GM21390 (cell line): ENCODE results near the gene COL4A3.

Experiments used
- ATAC-seq: cut with Tn5 transposase; IDR thresholded peaks from one replicate; pipeline ENCODE4 v1.9.1; 2021; ENCODE audit not compliant: unreplicated experiment

COL4A3 gene

DNA sequence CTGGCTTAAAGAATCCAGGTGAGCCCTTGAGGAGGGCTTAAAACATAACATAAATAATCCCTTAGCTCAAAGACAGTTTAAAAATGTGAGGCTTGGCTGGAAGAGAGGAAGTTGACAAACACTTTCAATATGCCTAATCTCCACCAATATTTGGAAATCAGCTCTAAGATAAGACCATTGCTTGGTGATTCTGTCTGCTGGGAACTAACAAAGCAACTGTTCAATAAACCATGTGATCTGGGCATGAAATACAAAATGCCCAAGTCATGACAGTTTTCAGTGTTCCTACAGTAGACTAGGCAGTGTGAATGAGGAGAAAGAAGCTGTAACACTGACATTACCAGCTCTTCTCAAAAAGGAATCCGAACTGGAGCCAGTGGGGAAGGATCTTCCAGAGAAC lies 171.3 kb downstream of the COL4A3 start:
- no peak for ATAC-seq

DNA sequence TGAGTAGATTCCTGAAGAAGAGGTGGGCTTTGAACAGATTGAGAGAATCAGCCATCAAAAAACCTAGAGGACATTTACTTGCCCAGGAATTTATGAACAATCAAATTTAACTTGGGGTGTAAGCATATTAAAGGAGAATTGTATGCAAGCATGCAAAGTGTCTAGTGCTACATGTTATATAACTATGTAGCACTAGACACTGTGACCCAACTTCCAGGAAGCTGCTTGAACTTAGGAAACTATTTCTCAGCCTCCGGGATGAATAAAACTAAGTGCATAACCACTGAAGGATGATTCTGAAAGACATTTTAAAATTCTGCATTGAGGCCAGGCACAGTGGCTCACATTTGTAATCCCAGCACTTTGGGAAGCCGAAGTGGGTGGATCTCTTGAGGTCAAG lies 173.0 kb downstream of the COL4A3 start:
- no peak for ATAC-seq

DNA sequence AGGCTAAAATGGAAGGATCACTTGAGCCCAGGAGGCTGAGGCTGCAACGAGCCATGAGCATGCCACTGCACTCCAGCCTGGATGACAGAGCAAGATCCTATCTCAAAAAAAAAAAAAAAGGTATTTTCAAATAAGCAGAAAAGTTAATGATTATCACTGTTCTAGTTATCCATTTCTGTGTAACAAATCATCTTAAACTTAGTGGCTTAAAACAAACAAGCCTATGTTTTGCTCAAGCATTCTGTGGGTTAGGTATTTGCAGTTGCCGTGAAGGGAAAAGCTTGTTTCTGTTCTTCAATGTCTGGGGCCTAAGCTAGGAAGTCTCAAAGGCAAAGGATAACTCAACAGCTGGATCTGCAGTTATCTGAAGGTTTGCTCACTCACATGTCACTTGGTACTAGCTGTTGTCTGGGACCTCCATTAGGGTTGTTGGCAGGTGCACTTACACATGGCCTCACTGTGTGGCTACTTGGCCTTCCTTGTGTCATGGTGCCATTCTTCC lies 174.7 kb downstream of the COL4A3 start:
- no peak for ATAC-seq

DNA sequence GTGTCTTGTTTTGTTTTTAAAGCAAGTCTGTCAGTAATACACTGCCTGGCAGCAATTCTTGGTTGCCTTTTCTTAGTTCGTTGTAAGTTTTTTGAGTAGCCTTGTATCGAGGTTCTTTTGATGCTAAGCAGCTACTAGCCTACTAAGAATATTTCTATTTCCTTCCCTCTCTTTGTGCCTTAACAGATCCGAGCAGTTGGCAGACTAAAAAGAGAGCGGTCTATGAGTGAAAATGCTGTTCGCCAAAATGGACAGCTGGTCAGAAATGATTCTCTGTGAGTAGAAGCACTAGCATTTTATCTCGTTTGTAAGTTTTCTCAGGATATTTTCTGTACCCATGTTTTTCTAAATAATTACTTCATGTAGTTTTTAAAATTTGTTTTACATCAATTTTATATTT lies 175.7 kb downstream of the COL4A3 start:
- no peak for ATAC-seq

DNA sequence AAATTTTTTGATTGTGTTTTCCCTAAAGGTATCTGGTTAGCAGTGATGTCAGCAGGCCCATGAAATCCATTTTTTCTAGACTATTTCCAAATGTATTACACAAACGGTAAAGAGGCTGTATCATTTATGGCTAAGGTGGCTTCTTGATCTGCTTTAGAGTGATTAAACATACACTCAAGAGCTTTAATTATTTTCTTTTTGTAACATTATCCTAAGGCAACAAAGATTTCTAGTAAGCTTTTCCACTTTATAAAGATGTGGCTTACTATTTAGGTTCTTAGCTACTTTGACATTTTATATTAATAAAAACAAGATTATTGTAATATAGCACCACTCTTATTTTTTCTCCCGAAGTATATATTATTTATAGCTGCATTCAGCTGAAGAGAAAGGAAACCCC lies 177.1 kb downstream of the COL4A3 start:
- no peak for ATAC-seq

DNA sequence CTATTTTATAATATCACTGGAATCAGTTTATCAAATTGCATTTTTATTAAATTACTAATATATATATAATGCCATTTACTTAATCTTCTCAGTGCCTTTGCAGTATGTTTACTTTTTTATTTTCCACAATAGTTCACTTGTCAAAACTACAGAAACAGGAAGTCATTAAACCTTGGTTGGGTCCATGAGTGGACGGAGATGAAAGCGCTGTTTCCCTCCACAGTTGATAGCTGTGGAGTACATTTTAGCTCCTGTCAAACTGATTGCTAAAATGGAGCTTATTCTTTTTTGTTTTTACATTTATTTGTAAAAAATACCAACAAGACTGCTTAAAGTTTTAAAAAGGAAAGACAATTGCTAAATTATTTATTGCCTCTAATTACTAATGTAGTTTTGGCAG lies 179.8 kb downstream of the COL4A3 start:
- no peak for ATAC-seq

DNA sequence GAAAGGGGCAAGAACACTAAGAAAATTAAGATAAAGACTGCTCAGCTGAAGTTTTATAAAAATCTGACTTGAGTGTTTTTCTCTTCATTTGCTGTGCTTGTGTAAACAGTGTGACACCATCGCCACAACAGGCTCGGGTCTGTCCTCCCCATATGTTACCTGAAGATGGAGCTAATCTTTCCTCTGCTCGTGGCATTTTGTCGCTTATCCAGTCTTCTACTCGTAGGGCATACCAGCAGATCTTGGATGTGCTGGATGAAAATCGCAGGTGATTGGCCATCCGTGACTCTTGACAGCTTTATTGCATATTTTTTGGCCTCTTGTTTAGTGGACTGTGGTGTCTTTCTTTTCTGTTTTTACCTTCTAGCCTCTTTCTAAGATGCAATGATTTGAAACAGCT lies 182.7 kb downstream of the COL4A3 start:
- no peak for ATAC-seq

DNA sequence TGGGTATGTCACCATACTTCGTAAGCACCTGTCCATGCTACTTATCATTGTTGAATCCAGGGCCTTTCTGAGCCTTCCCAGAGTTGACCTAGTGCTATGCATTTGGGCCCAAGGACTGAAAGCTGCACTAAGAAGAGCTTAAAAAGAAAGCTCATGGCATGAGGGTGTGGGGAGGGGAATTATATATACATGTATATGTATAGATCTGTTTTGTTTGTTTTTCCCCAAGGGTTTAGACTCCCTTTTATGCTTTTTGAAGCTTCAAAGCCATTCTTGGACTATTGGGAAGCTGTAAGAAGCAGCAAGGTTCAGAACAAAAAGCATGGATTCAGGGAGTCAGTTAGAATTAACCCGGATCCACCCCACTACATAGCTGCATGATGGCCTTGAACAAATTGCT lies 183.9 kb downstream of the COL4A3 start:
- no peak for ATAC-seq

DNA sequence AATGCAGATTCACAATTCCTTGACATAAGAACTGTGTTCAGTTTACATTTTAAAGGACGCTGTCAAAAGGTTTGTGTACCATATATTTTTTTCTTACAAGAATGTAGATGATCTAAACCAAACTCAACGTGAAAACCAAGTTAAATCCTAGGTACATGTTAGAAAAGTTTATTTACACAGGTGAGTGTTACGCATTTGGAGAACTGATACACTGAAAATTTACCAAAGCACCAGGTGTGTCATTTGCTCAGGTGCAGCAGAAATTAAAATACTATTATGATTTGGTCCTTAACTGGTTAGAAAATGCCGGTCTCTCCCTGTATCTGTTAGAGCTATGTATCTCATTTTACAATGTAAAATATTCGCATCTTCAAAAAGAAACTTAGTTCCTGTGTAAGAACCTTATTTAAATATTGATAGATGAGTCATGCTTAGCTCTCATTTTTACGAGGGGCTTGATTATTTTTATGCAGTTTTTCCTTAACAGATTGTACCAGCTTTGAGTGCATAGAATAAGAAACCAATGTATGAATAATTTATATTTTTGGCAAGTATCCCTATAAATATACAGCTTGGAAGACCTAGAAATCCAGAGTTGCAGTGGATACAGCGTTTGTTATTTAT lies 185.7 kb downstream of the COL4A3 start:
- ATAC-seq = no peak

DNA sequence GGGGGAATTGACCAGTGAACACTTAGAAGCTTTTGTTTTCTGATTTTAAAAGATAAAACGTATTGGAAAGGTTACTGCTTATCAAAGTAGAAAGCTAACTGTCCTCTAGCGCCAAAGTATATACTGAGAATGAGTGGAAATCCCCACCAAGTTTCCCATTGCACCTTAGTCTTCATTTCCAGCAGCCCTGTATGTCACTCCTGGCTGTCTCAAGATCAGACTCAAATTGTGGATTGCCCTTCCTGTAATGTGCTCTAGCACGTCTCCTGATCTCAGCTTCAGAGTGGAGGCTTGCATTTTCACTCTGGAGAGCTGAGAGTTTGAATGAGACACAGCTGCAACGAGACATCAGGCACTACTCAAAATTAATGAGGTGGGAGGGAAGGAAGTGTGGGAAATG lies 187.2 kb downstream of the COL4A3 start:
- ATAC-seq = peak; percentile 74

DNA sequence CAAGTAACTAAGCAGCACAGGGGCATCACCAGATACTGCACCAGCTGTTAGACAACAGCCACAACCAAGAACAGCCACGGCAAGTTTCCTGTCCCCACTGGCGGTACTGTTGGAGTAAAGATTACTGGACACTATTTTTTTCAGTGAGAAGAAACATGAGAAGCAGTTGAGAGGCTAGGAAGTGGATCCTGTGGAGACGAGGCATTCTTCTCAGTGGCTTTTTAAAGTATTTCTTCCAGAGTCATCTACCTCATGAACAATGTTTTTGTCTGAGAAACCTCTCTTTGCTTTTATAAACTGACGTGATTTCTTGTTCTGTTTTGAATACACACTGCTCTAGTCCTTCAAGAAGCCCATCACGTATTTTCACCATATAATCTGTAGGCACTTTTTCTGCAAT lies 195.9 kb downstream of the COL4A3 start:
- ATAC-seq = no peak

DNA sequence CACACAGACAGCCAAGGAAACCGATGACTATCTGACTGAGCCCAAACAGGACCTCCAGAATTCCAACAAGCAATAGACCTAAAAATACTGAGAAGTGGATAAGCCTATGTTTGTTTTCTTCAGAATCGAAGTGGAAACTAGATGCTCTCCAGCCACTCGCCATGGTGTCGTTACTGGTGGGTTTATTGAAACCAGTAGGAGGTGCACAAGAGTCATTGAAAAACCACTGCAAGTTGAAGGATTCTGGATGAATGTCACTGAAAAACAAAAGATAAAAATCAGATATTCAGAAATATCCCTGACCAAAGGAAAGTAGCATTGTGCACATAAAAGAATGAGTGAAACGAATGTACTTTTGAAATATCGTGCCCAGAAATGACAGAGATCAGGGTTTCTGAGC lies 199.3 kb downstream of the COL4A3 start:
- no peak for ATAC-seq
